Adipocyte (in vitro differentiated cells): Measurements from ENCODE around the gene SLC18A2.
A peak's percentile ranks its signal among the peaks of the same experiment; 100 is the strongest.
"Not testable (repeated sequence)": the region's sequence is repeated elsewhere in the genome, so short reads cannot be mapped to it uniquely, and the experiment has no call there.

ENCODE experiments used
- DNase-seq: peaks from one replicate; pipeline ENCODE4 v3.0.0-alpha.2; 2015; ENCODE audit warnings: low read depth
- H3K27me3 ChIP-seq: replicated peaks from 2 replicates; pipeline ENCODE4 v1.7.0; 2013; ENCODE audit warnings: mild to moderate bottlenecking, low read length, moderate library complexity; ENCODE audit not compliant: control insufficient read depth, insufficient read depth
- H3K36me3 ChIP-seq: 2 replicates; pipeline ENCODE4 v1.7.0; 2013; ENCODE audit warnings: low read length, mild to moderate bottlenecking, moderate library complexity; ENCODE audit not compliant: control insufficient read depth, insufficient read depth, severe bottlenecking
- H3K4me1 ChIP-seq: 2 replicates; pipeline ENCODE4 v1.7.0; 2013; ENCODE audit warnings: mild to moderate bottlenecking, low read length, moderate library complexity; ENCODE audit not compliant: control insufficient read depth, insufficient read depth
- H3K4me3 ChIP-seq: 2 replicates; pipeline ENCODE4 v1.7.0; 2013; ENCODE audit warnings: mild to moderate bottlenecking, low read length, moderate library complexity
- H3K9ac ChIP-seq: 2 replicates; pipeline ENCODE4 v1.7.0; 2013; ENCODE audit warnings: mild to moderate bottlenecking, low read length, moderate library complexity
- H3K9me3 ChIP-seq: 2 replicates; pipeline ENCODE4 v1.7.0; 2013; ENCODE audit warnings: mild to moderate bottlenecking, low read length, moderate library complexity; ENCODE audit not compliant: control insufficient read depth

Gene SLC18A2

GRCh38 chr10:117294039-117294645 is 53.2 kb downstream of the SLC18A2 start:
- Histone ChIP-seq H3K36me3 (peaks cover 6% of the 10 kb centered on the region), H3K4me1 (no peaks in the 10 kb centered on the region), H3K4me3 (no peak overlapping the region), H3K9me3 (no peaks in the 10 kb centered on the region), H3K9ac (no peak overlapping the region), H3K27me3 (no peaks in the 10 kb centered on the region)
- DNase-seq: no peak

GRCh38 chr10:117294735-117295134 is 53.8 kb downstream of the SLC18A2 start:
- H3K27me3 ChIP-seq: no peaks in the 10 kb centered on the region
- H3K36me3 ChIP-seq: peaks cover 1% of the 10 kb centered on the region
- peaks cover 3% of the 10 kb centered on the region for H3K9me3 ChIP-seq
- no peak overlapping the region for H3K4me3 ChIP-seq
- no peaks in the 10 kb centered on the region for H3K4me1 ChIP-seq
- DNase-seq: no peak
- H3K9ac ChIP-seq: no peak overlapping the region

GRCh38 chr10:117298219-117298618 is 57.3 kb downstream of the SLC18A2 start:
- DNase-seq: no peak
- Histone ChIP-seq H3K36me3 (no peaks in the 10 kb centered on the region), H3K4me3 (no peak overlapping the region), H3K9me3 (peaks cover 3% of the 10 kb centered on the region), H3K27me3 (no peaks in the 10 kb centered on the region), H3K9ac (no peak overlapping the region), H3K4me1 (no peaks in the 10 kb centered on the region)

DNA sequence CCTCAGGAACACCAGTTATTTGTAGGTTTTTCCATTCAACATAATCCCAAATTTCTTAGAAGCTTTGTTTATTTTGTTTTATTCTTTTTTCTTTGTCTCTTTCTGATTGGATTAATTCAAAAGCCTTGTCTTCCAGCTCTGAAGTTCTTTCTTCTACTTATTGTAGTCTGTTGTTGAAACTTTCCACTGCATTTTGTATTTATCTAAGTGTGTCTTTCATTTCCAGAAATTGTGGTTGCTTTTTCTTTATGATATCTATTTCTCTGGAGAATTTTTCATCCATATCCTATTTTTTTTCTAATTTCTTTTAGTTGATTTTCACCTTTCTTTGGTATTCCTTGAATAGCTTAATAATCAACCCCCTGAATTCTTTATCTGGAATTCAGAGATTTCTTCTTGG is 58.5 kb downstream of the SLC18A2 start:
- Histone ChIP-seq H3K4me3 (no peak overlapping the region), H3K9me3 (peaks cover 3% of the 10 kb centered on the region), H3K9ac (no peak overlapping the region), H3K4me1 (no peaks in the 10 kb centered on the region), H3K27me3 (no peaks in the 10 kb centered on the region), H3K36me3 (no peaks in the 10 kb centered on the region)
- DNase-seq: no peak

GRCh38 chr10:117300671-117301070 is 59.8 kb downstream of the SLC18A2 start:
- H3K4me3 ChIP-seq: no peak overlapping the region
- H3K36me3 ChIP-seq: no peaks in the 10 kb centered on the region
- H3K27me3 ChIP-seq: no peaks in the 10 kb centered on the region
- H3K9ac ChIP-seq: no peak overlapping the region
- DNase-seq: no peak
- H3K4me1 ChIP-seq: no peaks in the 10 kb centered on the region
- peaks cover 3% of the 10 kb centered on the region for H3K9me3 ChIP-seq

DNA sequence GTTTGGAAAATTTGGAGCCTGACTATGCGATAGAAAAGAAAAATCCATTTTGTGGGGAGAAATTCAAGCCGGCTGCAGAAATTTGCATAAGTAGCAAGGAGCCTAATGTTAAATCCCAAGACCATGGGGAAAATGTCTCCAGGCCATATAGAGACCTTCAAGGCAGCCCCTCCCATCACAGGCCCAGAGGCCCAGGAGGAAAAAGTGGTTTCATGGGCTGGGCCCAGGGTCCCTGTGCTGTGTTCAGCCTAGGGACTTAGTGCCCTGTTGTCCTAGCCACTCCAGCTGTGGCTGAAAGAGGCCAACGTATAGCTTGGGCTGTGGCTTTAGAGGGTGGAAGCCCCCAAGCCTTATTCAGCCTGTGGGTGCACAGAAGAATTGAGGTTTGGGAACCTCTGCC is 62.5 kb downstream of the SLC18A2 start:
- H3K27me3 ChIP-seq, H3K36me3 ChIP-seq, H3K4me3 ChIP-seq, H3K4me1 ChIP-seq, H3K9me3 ChIP-seq, H3K9ac ChIP-seq, DNase-seq: not testable (repeated sequence)

- no peak for DNase-seq
- Histone ChIP-seq H3K4me1 (no peaks in the 10 kb centered on the region), H3K9me3 (no peaks in the 10 kb centered on the region), H3K36me3 (peaks cover 2% of the 10 kb centered on the region), H3K27me3 (no peaks in the 10 kb centered on the region), H3K9ac (no peak overlapping the region), H3K4me3 (no peak overlapping the region)
Measured at GRCh38 chr10:117306674-117307073, 65.8 kb downstream of the SLC18A2 start.

DNA sequence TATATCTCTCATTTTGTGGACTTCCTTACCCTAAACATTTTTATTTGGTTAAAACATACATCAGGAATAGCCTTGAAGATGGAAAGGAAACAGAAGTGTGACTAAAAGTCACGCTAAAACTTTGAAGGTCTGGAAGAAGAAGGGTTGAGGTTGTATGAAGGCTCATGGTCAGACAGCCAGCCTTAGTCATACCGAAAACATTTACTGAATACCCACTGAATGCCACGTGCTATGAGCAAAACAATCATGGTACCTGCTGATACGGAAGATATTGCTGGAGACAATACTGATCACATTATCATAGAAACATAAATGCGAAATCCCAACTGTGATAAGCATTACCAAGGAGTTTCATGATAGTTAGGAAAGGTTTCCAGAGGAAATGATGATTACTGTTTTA is 70.3 kb downstream of the SLC18A2 start:
- DNase-seq: no peak
- H3K9ac ChIP-seq: no peak overlapping the region
- no peaks in the 10 kb centered on the region for H3K9me3 ChIP-seq
- H3K4me3 ChIP-seq: no peak overlapping the region
- peaks cover 12% of the 10 kb centered on the region for H3K36me3 ChIP-seq
- no peaks in the 10 kb centered on the region for H3K4me1 ChIP-seq
- H3K27me3 ChIP-seq: no peaks in the 10 kb centered on the region

DNA sequence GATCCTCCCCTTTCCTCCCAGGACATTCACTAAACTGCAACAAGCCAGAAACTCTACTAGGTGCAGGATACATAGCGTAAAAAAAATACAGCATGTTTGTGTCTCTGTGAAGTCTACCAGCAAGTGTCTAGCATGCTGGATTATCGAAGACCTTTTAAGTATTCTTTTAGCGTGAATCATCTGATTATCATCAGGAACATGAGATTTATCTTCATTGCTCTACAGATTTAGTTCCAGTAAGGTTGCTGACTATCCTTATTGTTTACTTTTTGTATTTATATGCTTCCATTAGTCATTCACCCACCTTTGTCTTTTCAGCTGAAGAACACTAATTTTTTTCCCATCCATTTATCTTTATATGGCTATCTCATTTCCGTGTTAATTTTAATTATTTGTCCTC is 71.5 kb downstream of the SLC18A2 start:
- H3K36me3 ChIP-seq: peaks cover 12% of the 10 kb centered on the region
- DNase-seq: no peak

DNA sequence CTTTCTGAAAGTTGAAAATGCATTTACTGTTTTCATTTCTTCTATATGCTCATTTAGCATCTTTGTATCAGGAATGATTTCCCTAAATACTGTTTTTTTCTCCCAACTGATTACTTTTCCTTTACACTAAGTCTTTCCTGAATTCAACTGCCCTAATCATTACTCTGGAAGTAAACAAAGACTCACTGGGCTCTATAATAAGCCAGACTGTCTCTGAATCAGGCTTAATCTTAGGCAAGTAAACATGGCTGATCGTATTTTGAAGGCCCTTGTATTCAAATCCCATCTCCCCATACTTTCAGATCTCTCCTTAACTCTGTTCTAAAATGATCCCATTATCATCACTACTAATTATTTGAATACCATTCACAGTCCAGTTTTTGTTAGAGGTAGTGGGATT is 72.7 kb downstream of the SLC18A2 start:
- H3K36me3 ChIP-seq: peaks cover 10% of the 10 kb centered on the region
- no peaks in the 10 kb centered on the region for H3K4me1 ChIP-seq
- DNase-seq: no peak
- no peaks in the 10 kb centered on the region for H3K9me3 ChIP-seq
- H3K9ac ChIP-seq: no peak overlapping the region
- H3K4me3 ChIP-seq: no peak overlapping the region
- H3K27me3 ChIP-seq: no peaks in the 10 kb centered on the region

More for the DNA sequence above, 71.5 kb downstream of the SLC18A2 start:
- Histone ChIP-seq H3K9ac (no peak overlapping the region), H3K27me3 (no peaks in the 10 kb centered on the region), H3K4me1 (no peaks in the 10 kb centered on the region), H3K4me3 (no peak overlapping the region), H3K9me3 (no peaks in the 10 kb centered on the region)

- Histone ChIP-seq H3K9ac (no peak overlapping the region), H3K4me1 (no peaks in the 10 kb centered on the region), H3K9me3 (no peaks in the 10 kb centered on the region), H3K36me3 (peaks cover 10% of the 10 kb centered on the region), H3K4me3 (no peak overlapping the region), H3K27me3 (no peaks in the 10 kb centered on the region)
- no peak for DNase-seq
Measured at GRCh38 chr10:117316701-117317100, 75.8 kb downstream of the SLC18A2 start.

- H3K36me3 ChIP-seq: peaks cover 4% of the 10 kb centered on the region
- DNase-seq: peak; percentile 47
- no peaks in the 10 kb centered on the region for H3K4me1 ChIP-seq
- no peak overlapping the region for H3K9ac ChIP-seq
- no peaks in the 10 kb centered on the region for H3K27me3 ChIP-seq
- H3K9me3 ChIP-seq: no peaks in the 10 kb centered on the region
- no peak overlapping the region for H3K4me3 ChIP-seq
Measured at GRCh38 chr10:117318909-117319308, 78.0 kb downstream of the SLC18A2 start.
